ENCODE results near the gene MRPL27.
A peak's percentile ranks its signal among the peaks of the same experiment; 100 is the strongest.
"Not testable (repeated sequence)": the region's sequence is repeated elsewhere in the genome, so short reads cannot be mapped to it uniquely, and the experiment has no call there.

MRPL27 gene

DNA sequence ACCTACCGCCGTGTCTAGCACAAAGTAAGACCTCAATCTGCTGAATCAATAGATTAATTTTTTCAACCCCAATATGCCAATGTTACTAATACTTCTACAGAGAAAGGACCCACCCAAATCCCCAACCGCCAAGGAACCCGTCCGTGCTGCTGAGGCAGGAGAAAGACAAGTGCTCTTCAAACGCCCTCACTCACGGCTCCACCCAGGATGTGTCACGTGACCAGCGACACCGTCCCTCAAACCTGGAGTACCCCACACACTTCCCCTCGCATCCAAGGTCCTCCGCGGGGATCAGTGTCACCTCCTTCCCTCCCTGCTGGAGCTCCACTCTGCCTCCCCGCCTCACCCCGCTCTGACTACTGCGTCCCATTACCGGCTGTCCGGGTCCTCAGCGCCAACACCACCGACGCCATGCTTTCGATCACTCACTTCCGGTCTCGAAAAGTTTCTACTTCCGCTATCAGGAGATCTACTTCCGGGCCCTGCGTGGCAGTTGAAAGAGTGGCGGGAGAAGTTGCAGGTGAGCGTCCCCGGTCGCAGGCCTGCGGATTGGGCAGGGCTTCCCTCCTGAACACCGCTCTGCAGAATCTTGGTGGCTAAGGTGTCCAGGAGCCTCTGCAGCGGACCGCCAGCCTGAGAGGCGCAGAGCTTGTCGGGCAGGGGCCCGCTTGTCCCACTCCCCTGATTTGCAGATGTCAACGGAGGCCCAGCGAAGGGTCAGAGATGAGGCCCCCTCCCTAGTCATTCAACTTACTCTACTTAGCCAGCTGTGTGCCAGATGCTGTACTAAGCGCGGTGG, at the start of gene MRPL27, which contains the start of gene EME1:
Gene MRPL27, minus strand, starts transcription at position 427 of the 799 bp plus-strand sequence. Its CDS starts 14 bp downstream, at position 413.
Gene EME1, plus strand, starts transcription at position 472 of the 799 bp plus-strand sequence. CDS start 1,980 bp downstream, outside the sequence.
- DNase-seq (ENCODE audit: low spot score), result peak; percentile 92

- no peak for DNase-seq (ENCODE audit: low spot score)
These were observed 49.8 kb upstream of the MRPL27 start for GRCh38 chr17:50422738-50423137.

DNA sequence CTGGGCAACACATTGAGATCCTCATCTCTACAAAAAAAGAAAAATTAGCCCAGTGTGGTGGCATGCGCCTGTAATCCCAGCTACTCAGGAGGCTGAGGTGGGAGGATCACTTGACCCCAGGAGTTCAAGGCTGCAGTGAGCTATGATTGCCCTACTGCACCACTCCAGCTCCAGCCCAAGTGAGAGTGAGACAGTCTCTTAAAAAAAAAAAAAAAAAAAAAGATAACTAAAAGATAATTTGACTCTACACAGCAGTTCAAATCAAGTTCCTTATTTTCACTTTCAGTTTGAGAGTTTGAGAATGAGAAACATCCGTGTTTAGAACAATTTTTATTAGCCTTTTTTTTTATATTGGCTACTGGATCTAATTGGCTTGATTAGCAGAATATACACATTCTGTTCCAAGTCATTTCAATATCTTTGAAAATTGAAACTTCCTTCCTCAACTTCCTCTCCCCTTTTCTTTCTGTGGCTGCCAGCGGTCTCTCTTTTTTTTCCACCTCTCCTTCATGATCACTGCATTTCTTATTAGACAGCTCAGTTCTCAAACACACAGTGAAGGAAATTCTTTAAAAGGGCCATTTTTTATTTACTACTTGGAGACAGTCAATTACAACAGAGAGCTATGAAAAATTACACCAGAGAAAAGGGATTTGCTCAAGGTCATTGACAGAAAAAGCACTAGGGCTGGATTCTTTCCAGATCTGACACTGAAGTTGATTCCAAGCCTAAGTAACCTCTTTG, 48.5 kb upstream of the MRPL27 start:
- DNase-seq (ENCODE audit: low spot score), result no peak

- DNase-seq (ENCODE audit: low spot score), result no peak
These were observed 47.6 kb upstream of the MRPL27 start for GRCh38 chr17:50420419-50421112.

GRCh38 chr17:50419577-50419976, 46.6 kb upstream of the MRPL27 start:
- not testable (repeated sequence) for DNase-seq (ENCODE audit: low spot score)

DNA sequence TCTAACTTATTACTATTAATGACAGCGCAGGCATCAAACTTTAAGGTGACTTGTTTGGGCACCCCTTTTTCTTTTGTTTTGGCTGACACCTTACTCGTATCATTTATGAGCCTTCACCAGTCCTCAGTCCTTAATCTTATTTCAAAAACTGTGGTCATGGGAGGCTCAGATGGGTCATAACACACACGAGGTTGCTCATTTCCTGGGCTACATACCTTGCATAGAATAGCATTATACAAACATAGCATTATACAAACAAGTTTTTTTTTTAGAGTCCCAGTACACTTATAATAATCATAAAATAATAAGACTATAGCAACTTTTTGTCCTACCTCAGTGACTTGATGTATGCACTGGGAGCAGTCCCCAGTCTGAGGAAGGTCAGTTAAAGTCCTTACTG, 41.8 kb upstream of the MRPL27 start:
- no peak for DNase-seq (ENCODE audit: low spot score)

GRCh38 chr17:50412188-50412732, 39.3 kb upstream of the MRPL27 start:
- DNase-seq (ENCODE audit: low spot score), result no peak

DNA sequence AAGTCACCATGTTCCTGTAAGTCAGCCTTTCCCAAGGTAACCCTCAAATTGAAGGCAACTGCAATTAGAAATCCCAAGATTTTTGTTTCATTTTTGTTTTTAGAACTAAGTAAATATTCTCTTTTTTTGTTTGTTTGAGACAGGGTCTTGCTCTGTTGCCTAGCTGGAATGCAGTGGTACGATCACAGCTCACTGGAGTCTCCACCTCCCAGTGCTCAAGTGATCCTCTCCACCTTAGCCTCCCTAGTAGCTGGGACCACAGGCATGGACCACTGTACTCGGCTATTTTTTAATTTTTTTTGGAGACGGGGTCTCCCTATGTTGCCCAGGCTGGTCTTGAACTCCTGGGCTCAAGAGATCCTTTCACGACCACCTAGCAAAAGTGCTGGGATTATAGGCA, 34.9 kb upstream of the MRPL27 start:
- no peak for DNase-seq (ENCODE audit: low spot score)

DNA sequence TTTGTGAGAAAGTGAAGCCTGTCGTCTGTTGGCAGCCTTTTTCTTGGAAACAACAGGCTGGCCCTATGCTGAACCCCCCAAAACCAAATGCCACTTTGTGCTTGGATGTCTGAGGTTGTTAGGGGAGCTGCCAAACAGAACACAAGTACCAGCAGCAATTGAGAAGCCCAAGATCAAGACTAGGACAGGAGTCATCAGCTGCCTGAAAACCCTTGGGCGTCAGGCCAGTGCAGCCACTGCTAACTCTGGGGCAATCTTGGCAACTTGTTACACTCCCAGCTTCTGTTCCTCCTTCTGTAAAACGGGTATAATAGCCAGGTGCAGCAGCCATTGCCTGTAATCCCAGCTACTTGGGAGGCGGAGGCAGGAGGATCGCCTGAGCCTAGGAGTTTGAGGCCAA, 33.6 kb upstream of the MRPL27 start:
- DNase-seq (ENCODE audit: low spot score), result no peak

GRCh38 chr17:50405351-50405750, 32.4 kb upstream of the MRPL27 start:
- not testable (repeated sequence) for DNase-seq (ENCODE audit: low spot score)

DNA sequence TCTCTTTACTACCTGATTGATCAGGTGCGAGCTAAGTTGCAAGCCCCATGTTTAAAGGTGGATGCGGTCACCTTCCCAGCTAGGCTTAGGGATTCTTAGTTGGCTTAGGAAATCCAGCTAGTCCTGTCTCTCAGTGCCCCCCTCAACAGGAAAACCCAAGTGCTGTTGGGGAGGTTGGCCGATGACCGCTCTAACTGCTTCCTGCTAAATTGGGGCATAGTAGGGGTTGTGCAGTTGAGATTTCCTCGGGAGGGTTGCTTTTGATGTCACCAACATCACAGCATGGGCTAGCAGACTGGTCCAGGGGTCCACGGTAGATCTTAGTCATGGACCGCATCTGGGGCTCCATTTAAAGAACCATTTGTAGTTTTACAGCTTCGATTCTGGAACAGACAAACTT, 26.6 kb upstream of the MRPL27 start:
- not testable (repeated sequence) for DNase-seq (ENCODE audit: low spot score)

GRCh38 chr17:50398672-50399071, 25.7 kb upstream of the MRPL27 start:
- not testable (repeated sequence) for DNase-seq (ENCODE audit: low spot score)

DNA sequence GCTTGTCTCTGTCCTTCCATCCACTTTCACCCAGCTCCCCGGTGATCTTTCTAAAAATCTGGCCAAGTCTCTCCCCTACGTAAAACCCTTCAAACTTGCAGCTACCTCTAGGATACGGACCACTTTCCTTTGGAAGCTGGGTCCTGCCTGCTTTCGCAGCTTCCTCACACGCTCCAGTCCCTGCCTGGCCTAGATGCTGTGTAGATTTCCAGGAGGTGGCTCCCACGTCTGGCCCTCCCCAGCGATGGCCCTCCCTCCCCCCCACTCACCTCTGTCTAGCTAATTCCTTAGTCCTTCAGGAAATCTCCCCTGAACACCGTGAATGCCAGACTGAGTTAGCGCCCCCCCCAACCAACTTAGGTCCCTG, 24.9 kb upstream of the MRPL27 start:
- no peak for DNase-seq (ENCODE audit: low spot score)

DNA sequence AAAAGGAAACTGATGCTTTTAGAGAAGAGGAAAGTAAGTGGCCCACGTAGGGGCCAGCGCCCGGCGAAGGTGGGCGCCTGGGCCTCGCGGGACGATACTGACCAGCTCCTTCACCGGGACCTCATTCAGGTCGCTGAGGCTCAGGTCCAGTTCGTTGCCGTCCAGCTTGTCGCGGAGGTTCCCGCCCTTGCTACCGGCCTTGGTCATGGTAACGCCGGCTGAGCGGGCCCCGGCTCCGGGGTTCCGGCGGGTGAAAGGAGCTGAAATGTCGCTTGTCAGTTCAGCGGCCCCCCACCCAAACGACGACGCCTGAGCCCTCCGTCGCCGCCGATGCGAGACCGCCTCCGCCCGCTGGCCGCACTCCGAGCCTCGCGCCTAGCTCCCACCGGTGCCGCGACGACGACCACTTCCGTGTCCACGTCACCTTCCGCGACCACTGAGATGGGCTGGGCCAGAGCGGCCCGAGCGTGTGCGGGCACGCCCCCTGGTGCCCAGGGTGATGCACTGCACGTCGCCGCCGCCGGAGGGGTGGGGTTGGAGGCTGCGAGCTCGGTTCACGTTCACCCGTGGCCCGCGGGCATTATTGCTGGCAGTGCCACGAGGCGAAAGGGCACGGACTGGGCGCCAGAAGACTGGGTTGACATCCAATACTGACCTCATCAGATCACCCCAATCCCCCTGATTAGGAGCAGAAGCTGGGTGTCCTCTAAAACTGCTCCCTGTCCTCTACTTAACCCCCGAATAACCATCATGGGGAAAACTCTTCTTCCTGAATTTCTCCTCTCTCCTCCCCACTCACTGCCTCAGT, 24.3 kb upstream of the MRPL27 start, which contains the start of gene LRRC59:
Gene LRRC59, minus strand, starts transcription at position 413 of the 808 bp plus-strand sequence. Its CDS starts 206 bp downstream, at position 207.
- DNase-seq (ENCODE audit: low spot score), result peak; percentile 78

DNA sequence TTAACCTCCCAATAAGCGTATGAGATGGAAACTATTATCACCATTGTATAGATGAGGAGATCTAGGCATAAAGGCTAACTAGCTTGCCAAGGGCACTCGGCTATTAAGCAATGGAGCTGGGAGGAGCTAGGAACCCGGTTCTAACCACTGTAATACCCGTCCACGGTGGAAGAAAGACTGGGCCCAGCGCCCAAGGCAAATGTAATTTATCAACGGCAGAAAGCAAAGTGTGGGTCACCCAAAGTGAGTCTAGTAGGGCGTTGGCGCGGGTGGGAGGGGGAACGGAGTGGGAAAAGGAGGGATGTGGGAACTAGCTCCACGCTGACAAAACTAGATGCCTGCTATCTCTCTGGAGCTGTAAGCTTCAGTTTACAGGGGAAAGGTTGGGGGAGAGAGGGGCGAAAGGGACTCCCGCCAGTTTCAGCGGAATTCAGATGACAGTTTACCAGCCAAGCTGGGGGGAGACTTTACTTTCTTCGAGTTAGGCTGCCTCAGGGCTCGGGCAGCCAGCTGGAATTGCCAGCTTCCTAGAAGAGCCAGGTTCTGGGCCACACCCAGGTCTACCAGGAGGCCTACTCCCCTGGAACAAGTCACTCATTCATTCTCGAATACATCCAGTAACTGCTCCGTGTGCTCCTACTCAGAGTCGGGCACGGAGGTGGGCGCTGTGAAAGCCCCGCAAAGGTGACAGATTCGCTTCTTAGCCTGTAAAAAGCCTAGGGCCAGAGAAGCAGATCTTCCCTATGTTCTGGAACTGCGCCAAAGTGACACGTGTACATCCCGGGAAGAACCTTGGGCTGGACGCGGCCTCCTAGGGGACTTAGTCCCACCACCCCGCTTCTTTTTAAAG, 23.5 kb upstream of the MRPL27 start:
- DNase-seq (ENCODE audit: low spot score), result peak; percentile 29

DNA sequence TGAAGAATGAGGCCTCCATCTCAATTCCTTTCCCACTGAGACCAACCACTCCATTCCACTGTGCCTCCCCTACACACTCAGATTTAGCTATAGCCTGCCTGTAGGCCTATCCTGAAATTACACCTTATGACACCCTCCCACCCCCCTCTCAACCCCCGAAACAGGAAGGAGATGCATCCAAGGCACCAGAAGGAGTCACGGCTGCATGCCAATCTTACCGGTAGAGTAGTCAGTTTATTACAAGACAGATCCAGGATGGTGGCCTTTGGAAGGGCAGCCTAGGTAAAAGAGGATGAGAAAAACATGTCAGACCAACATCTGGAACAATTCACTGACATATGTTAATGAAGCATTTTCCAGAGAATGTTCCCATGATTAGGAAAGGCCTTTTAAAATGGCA, 21.7 kb upstream of the MRPL27 start:
- DNase-seq (ENCODE audit: low spot score), result no peak

DNA sequence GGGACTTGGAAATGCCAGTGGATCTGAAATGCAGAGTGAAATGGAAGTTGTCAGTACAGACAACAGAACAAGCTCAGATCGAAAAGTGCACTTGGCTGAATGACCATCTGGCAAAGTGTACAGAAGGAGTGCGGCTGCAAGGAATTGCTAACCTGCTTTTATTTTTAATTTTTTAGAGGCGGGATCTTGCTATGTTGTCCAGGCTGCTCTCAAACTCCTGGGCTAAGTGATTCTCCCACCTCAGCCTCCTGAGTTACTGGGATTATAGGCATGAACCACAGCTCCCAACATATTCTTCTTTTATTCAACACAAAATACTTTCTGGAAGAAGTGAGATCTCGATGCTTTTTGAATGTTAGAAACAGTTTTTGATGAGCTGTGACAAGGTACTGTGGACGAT, 20.7 kb upstream of the MRPL27 start:
- DNase-seq (ENCODE audit: low spot score), result no peak

- no peak for DNase-seq (ENCODE audit: low spot score)
These were observed 19.6 kb upstream of the MRPL27 start for GRCh38 chr17:50392621-50393020.

- DNase-seq (ENCODE audit: low spot score), result no peak
These were observed 16.6 kb upstream of the MRPL27 start for GRCh38 chr17:50389534-50389933.

DNA sequence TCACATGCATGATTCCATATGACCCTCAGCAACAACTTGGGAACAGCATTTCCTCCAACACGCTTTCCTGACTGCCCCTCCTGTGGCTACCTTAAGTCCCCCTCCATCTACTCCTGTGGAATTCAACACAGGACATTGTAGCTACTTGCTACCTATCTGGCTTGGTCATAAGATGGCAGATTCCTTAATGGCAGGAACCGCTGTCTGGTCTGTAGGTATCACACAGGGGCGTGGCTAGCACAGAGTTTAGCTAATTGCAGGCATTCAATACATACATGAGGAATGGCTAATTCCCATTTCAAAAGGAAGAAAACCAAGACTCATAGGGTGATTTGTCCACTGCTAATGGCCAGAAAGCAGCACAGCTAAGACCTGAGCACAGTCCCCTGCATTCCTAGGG, 15.7 kb upstream of the MRPL27 start:
- DNase-seq (ENCODE audit: low spot score), result no peak
